MG63 (cell line): ENCODE measurements around the gene P4HA3. TPM values are rescaled to one million over a fixed set of nuclear protein-coding genes. Genes with fewer than 3 reads are reported as not detected.
"Not testable (repeated sequence)": the region's sequence is repeated elsewhere in the genome, so short reads cannot be mapped to it uniquely, and the experiment has no call there.

Experiments
- DNase-seq: peaks from one replicate; pipeline ENCODE4 v3.0.0-alpha.2; 2020
- H3K27me3 ChIP-seq: fragments of 250-450 bp; sonication (Bioruptor Pico); 2 replicates; pipeline ENCODE4 v1.5.1; 2020; ENCODE audit warnings: mild to moderate bottlenecking, moderate library complexity
- H3K36me3 ChIP-seq: fragments of 250-450 bp; sonication (Bioruptor Pico); 2 replicates; pipeline ENCODE4 v1.5.1; 2020; ENCODE audit warnings: mild to moderate bottlenecking, moderate library complexity
- H3K4me3 ChIP-seq: fragments of 250-450 bp; sonication (Bioruptor Pico); 2 replicates; pipeline ENCODE4 v1.5.1; 2020; ENCODE audit warnings: mild to moderate bottlenecking, moderate library complexity
- H3K9me3 ChIP-seq: fragments of 250-450 bp; sonication (Bioruptor Pico); 2 replicates; pipeline ENCODE4 v1.5.1; 2020; ENCODE audit warnings: mild to moderate bottlenecking, moderate library complexity
- total RNA-seq: library from RNA; depleted of rRNA; stranded (reverse); fragments of >200 nt; shearing (Covaris generic); gene quantifications from 2 replicates; pipeline ENCODE4 v1.2.3, GENCODE V29; 2014; ENCODE audit warnings: low replicate concordance; rRNA removed

The P4HA3 gene
- not detected in 2 replicates for total RNA-seq

DNA sequence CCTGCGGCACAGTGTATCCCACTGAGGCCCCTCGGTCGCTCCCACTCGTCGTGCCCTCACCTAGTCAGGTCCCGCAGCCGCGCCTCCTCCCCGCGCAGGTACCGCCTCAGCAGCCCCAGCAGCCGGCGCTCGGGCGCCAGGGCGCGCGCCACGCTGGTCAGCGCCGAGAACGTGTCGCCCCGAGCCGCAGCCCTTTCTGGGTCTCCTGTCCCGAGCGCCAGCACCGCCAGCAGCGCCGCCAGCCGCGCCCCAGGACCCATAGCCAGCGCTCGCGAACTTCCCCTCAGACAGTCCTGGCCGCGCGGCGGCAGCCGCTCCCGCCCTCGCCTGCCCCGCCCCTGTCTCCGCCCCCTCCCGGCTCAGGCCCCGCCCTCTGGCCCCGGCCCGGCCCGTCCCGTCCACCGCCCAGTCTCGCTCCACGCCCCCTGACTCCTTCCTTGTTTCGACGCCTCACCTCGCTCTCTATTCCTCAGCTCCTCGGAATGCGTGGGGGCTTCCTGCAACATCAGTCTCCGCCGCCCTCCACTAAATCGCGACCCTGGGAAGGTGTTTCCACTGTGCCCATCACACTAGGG is at the start of gene P4HA3:
Gene P4HA3, minus strand, starts transcription at position 289 of the 575 bp plus-strand sequence. Its CDS starts 29 bp downstream, at position 260.
- no peaks in the 10 kb centered on the region for H3K36me3 ChIP-seq
- H3K9me3 ChIP-seq, result peaks cover 8% of the 10 kb centered on the region
- peak; percentile 24 for DNase-seq
- no peak within 1 kb of the TSS for H3K4me3 ChIP-seq
- no peaks in the 10 kb centered on the region for H3K27me3 ChIP-seq

DNA sequence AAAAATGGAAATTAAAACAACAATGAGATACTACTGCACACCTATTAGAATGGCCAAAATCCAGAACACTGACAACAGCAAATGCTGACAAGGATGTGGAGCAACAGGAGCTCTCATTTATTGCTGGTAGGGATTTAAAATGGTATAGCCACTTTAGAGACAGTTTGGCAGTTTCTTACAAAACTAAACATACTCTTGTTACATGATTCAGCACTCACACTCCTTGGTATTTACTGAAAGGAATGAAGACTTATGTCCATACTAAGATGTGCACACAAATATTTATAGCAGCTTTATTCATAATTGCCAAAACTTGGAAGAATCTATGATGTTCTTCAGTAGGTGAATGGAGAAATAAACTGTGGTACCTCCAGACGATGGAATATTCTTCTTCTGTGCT is 46.0 kb upstream of the P4HA3 start:
- Histone ChIP-seq H3K9me3 (no peaks in the 10 kb centered on the region), H3K36me3 (no peaks in the 10 kb centered on the region), H3K4me3 (no peak overlapping the region), H3K27me3 (no peaks in the 10 kb centered on the region)
- DNase-seq, result no peak

DNA sequence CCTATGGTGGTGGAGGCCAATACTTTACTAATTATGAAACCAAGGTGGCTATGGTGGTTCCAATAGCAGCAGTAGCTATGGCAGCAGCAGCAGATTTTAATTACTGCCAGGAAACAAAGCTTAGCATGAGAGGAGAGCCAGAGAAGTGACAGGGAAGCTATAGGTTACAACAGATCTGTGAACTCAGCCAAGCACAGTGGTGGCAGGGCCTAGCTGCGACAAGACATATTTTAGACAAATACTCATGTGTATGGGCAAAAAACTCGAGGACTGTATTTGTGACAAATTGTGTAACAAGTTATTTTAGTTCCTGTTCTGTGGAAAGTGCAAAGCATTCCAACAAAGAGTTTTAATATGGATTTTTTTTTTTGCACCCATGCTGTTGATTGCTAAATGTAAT is 44.2 kb upstream of the P4HA3 start:
- no peaks in the 10 kb centered on the region for H3K9me3 ChIP-seq
- no peak for DNase-seq

GRCh38 chr11:74354036-74354435 is 42.6 kb upstream of the P4HA3 start:
- Histone ChIP-seq H3K9me3 (no peaks in the 10 kb centered on the region), H3K36me3 (no peaks in the 10 kb centered on the region), H3K27me3 (no peaks in the 10 kb centered on the region), H3K4me3 (no peak overlapping the region)
- DNase-seq, result no peak

More for the DNA sequence above, 44.2 kb upstream of the P4HA3 start:
- Histone ChIP-seq H3K4me3 (no peak overlapping the region), H3K27me3 (no peaks in the 10 kb centered on the region), H3K36me3 (no peaks in the 10 kb centered on the region)

DNA sequence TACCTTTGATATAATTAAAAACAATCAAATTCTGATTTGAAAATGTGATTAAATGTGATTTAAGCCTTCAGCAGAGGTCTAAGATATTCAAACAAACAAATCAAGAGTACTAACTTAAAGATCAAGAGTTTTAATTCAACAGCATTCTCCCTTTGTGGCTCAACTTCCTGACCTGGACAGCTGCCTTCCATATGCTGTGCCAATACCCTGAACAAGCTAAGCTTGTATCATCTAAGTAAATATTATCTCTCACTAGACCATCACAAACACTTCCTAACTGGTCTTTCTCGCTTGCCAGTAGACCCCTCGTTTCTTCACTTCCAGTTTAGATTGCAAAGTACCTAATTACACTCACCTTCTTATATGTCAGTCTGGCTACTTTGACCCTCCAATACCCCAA is 35.9 kb upstream of the P4HA3 start:
- Histone ChIP-seq H3K36me3 (no peaks in the 10 kb centered on the region), H3K4me3 (no peak overlapping the region), H3K27me3 (no peaks in the 10 kb centered on the region), H3K9me3 (no peaks in the 10 kb centered on the region)
- peak; percentile 49 for DNase-seq

DNA sequence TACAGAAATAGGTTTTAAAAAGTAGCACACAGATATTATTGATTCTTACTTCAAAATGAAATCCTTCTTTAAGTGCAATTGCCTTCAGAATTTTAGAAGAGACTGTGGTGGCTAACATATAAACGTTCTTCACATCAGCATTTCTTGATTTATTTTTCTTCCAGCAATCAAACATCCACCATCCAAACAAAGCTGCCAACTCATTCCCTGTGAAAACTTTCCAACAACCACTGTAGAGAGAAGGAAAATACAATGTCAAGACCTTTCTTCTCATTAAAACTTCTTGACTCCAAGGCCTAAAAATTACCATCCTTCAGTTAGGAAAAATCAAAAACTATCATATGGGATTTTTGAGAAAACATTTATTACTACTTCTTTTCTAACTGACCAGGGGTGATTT is 34.0 kb upstream of the P4HA3 start:
- Histone ChIP-seq H3K9me3 (no peaks in the 10 kb centered on the region), H3K4me3 (no peak overlapping the region), H3K27me3 (no peaks in the 10 kb centered on the region), H3K36me3 (no peaks in the 10 kb centered on the region)
- DNase-seq, result no peak

DNA sequence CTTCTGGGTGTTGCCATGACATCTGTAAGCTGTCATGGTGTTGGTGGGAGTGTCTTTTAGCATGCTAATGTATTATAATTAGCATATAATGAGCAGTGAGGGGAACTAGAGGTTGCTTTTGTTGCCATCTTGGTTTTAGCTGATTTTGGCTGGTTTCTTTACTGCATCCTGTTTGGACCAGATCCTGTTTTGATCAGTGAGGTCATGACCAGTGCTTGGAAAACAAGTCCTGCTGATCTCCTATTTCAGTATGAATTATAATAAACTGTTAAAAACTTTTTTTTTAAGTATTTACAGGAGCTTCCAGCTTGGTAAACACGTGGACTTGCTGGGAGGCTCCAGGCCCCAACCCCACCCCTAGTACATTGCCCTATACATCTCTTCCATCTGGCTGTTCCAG is 30.5 kb upstream of the P4HA3 start:
- H3K9me3 ChIP-seq, result no peaks in the 10 kb centered on the region
- DNase-seq, result no peak
- no peak overlapping the region for H3K4me3 ChIP-seq
- no peaks in the 10 kb centered on the region for H3K27me3 ChIP-seq
- H3K36me3 ChIP-seq, result no peaks in the 10 kb centered on the region

DNA sequence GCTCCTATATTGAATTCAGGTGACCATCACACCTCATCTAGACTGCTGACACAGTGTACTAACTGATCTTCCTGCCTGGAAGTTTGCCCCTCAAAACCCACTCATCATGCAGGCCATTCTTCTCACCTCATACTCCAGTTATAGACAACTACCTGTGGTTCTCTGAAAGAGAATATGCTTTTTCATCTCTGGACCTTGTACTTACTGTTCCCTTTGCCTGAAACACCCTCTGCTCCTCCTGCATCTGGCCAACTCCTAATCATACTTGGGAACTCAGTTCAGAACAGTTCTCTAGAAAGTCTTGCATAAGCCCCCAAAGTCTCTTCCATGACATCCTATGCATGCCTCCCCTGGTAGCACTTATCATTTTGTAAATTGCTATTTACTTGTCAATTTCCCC is 28.2 kb upstream of the P4HA3 start:
- no peaks in the 10 kb centered on the region for H3K36me3 ChIP-seq
- DNase-seq, result no peak
- no peak overlapping the region for H3K4me3 ChIP-seq
- no peaks in the 10 kb centered on the region for H3K27me3 ChIP-seq
- no peaks in the 10 kb centered on the region for H3K9me3 ChIP-seq

DNA sequence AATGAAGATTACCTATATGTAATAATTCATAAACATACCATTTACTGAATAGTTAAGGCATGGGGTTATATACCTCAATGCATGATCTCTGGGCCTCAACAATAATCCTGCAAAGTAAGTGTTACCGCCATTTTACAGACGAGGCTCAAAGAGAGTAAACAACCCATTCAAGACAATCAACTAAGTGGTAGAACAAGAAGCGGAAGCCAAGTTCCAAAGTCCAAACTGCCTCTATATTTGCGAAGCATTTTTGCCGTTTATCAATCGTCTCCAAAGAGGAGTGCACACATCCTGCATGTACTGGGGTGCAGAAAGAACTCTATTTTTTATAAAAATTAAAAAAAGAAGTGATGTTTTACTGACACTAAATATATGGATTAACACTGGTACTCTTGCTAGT is 27.5 kb upstream of the P4HA3 start:
- H3K9me3 ChIP-seq, result no peaks in the 10 kb centered on the region
- H3K27me3 ChIP-seq, result no peaks in the 10 kb centered on the region
- no peak overlapping the region for H3K4me3 ChIP-seq
- no peaks in the 10 kb centered on the region for H3K36me3 ChIP-seq
- no peak for DNase-seq

DNA sequence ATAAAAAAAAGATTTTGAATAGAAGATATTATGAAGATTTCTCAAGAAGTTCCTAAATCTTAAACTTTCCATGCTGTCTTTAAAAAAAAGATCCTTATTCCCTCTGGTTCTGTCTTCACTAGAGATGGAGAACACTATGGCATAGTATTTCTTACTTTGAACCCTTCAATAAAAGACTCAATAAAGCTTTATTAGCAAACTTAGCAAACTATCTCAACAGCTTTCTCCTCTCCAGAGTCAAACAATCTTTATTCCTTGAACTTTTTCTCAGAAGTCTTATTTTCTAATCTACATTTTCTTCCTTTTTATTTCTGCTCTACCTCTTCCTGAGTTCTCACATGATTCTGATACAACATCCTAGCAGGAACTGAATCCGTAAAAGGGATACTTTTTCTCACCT is 21.8 kb upstream of the P4HA3 start:
- no peaks in the 10 kb centered on the region for H3K9me3 ChIP-seq

DNA sequence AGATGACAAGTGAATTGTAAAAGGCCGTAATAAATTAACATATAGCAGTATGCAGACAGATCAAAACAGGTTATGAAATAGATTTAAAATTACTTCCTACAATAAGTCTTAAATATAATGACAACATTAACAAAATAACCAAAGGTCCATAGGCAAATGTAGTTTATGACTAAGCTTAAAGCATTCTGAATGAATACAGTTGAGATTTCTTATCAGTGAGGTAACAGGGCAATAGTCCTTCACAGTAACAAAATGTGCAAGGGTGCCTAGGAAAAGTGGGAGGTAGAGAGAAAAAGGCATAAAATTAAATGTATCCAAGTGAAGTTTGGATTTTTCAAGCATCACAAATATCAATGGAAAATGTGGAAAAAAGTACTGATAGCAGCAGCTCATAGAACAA is 20.9 kb upstream of the P4HA3 start:
- no peaks in the 10 kb centered on the region for H3K27me3 ChIP-seq
- no peak for DNase-seq
- no peaks in the 10 kb centered on the region for H3K9me3 ChIP-seq
- no peak overlapping the region for H3K4me3 ChIP-seq
- H3K36me3 ChIP-seq, result no peaks in the 10 kb centered on the region

More for the DNA sequence above, 21.8 kb upstream of the P4HA3 start:
- DNase-seq, result no peak
- H3K36me3 ChIP-seq, result no peaks in the 10 kb centered on the region
- no peak overlapping the region for H3K4me3 ChIP-seq
- H3K27me3 ChIP-seq, result no peaks in the 10 kb centered on the region

DNA sequence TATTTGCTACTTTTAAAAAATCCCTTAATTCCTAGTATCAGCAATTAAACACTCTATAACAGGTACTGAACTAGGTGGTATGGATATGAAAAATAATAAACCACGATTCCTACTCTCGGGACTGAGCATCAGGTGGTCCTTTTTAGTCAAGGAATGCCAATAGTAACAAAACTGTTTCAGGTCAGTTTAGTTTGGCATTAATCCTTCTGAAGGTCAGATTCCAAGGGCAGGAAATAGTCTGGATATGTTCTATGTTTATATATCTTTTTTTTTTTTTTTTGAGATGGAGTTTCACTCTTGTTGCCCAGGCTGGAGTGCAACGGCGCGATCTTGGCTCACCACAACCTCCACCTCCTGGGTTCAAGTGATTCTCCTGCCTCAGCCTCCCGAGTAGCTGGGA is 19.6 kb upstream of the P4HA3 start:
- H3K4me3 ChIP-seq, H3K27me3 ChIP-seq, H3K9me3 ChIP-seq, DNase-seq, H3K36me3 ChIP-seq: not testable (repeated sequence)

- Histone ChIP-seq H3K27me3 (no peaks in the 10 kb centered on the region), H3K36me3 (no peaks in the 10 kb centered on the region), H3K4me3 (no peak overlapping the region), H3K9me3 (no peaks in the 10 kb centered on the region)
- no peak for DNase-seq
Observed at GRCh38 chr11:74330075-74330858, 18.8 kb upstream of the P4HA3 start.

DNA sequence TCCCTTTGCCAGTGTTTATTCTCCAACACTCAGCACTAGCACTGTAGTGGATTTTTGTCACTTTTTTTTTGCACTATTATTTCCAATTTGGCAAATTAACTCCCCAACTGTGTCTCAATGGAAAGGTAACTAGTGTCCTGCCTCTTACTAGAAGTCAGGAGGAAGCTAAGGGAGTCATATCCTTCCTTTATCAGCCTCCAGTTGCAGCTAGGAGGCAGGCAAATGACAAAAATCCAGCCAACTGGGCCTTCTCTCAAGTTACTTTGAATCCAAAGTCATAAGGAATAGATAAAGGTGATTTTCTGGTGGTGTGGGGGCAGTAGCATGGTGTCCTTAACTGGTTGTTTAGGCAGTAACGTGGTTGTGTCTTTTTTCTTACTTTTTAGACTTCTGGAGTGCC is 15.6 kb upstream of the P4HA3 start:
- no peak for DNase-seq

GRCh38 chr11:74326665-74327064 is 15.2 kb upstream of the P4HA3 start:
- no peaks in the 10 kb centered on the region for H3K9me3 ChIP-seq
- no peaks in the 10 kb centered on the region for H3K27me3 ChIP-seq

More for the DNA sequence above, 15.6 kb upstream of the P4HA3 start:
- Histone ChIP-seq H3K27me3 (no peaks in the 10 kb centered on the region), H3K36me3 (no peaks in the 10 kb centered on the region), H3K4me3 (no peak overlapping the region), H3K9me3 (no peaks in the 10 kb centered on the region)

DNA sequence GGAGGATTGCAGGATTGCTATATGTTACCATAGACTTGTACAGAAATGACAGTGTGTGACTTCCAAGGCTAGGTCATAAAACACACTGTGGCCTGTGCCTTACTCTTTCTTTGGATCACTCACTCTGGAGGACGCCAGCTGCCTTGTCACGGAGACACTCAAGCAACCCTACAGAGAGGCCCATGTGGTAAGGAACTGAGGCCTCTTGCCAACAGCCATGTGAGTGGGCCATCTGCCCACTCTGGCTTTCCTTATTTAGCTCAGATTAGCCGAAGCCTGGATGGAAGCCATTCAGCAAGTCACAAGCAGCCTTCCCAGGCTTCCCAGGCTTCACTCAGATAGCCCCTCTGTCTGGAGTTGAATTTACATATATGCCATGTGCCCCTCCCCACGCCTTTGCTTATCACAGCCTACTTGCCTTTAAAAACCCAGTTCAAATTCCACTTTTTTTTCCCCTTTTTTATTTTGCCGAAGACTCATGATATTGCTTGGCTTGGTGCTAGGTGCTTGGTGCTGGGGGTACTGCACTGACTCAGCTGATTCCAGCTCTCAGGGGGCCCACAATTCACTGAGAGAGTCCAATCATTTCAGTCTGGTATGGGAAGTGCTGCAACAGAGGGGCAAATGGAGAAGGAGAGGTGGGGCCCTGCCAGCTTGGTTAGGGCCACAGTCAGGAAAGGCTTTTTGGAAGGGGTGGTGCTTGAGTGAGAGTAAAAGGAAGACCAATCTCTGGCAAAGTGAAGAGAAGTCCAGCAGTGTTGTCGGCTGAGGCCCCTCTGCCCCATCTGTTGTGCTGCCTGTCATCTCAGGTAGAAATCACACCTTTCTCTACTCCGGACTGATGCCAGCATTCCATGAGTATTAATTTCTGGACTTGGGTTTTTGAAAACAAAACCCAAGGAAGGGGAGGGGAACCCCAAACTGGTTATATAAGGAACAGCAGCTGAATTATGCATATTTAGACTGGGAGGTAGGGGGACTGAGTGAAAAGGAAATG is 14.5 kb upstream of the P4HA3 start:
- DNase-seq, result peak; percentile 83
- no peaks in the 10 kb centered on the region for H3K36me3 ChIP-seq
- no peaks in the 10 kb centered on the region for H3K9me3 ChIP-seq
- no peaks in the 10 kb centered on the region for H3K27me3 ChIP-seq
- H3K4me3 ChIP-seq, result no peak overlapping the region

More at GRCh38 chr11:74326665-74327064, 15.2 kb upstream of the P4HA3 start:
- Histone ChIP-seq H3K4me3 (no peak overlapping the region), H3K36me3 (no peaks in the 10 kb centered on the region)
- no peak for DNase-seq

- DNase-seq, result peak; percentile 88
- Histone ChIP-seq H3K4me3 (no peak overlapping the region), H3K9me3 (peaks cover 3% of the 10 kb centered on the region; the same call in 1 of the 2 replicates), H3K27me3 (no peaks in the 10 kb centered on the region), H3K36me3 (no peaks in the 10 kb centered on the region)
Observed at GRCh38 chr11:74322667-74323066, 11.2 kb upstream of the P4HA3 start.
